Neuronal stem cell (in vitro differentiated cells): ENCODE measurements around the gene KPNB1.

Experiments used
- DNase-seq: peaks from one replicate; pipeline ENCODE4 v3.0.0-alpha.2; 2013; ENCODE audit warnings: low spot score
- H2AFZ ChIP-seq: one replicate; pipeline ENCODE4 v1.6.1; 2013; ENCODE audit warnings: mild to moderate bottlenecking, low read length, inconsistent platforms
- H2AK5ac ChIP-seq: 2 replicates; pipeline ENCODE4 v1.6.1; 2013; ENCODE audit warnings: low read depth, mild to moderate bottlenecking, inconsistent platforms, low read length, moderate library complexity, mixed read lengths
- H2BK120ac ChIP-seq: 2 replicates; pipeline ENCODE4 v1.6.1; 2013; ENCODE audit warnings: low read depth, mild to moderate bottlenecking, inconsistent platforms, low read length, moderate library complexity, mixed read lengths
- H2BK12ac ChIP-seq: one replicate; pipeline ENCODE4 v1.6.1; 2013; ENCODE audit warnings: low read length, inconsistent platforms
- H2BK15ac ChIP-seq: 2 replicates; pipeline ENCODE4 v1.6.1; 2013; ENCODE audit warnings: mild to moderate bottlenecking, low read length, inconsistent platforms, mixed read lengths
- H2BK5ac ChIP-seq: one replicate; pipeline ENCODE4 v1.6.1; 2013; ENCODE audit warnings: inconsistent platforms, mild to moderate bottlenecking, low read length, moderate library complexity
- H3K14ac ChIP-seq: one replicate; pipeline ENCODE4 v1.6.1; 2013; ENCODE audit warnings: low read length, inconsistent platforms
- H3K18ac ChIP-seq: 2 replicates; pipeline ENCODE4 v1.6.1; 2013; ENCODE audit warnings: low read length, inconsistent platforms
- H3K23ac ChIP-seq: 2 replicates; pipeline ENCODE4 v1.6.1; 2013; ENCODE audit warnings: low read depth, mild to moderate bottlenecking, mixed read lengths, low read length, inconsistent platforms; ENCODE audit not compliant: poor library complexity
- H3K27ac ChIP-seq: replicated peaks from 3 replicates; pipeline ENCODE4 v1.5.1; 2013; ENCODE audit warnings: low read length, inconsistent platforms
- H3K27me3 ChIP-seq, 3 experiments: 2 replicates each; pipeline ENCODE4 v1.6.1; 2013; ENCODE audit warnings: low read length in 3 of 3, mild to moderate bottlenecking in 2 of 3, inconsistent platforms in 1 of 3, low read depth in 1 of 3, mixed read lengths in 1 of 3, moderate library complexity in 1 of 3; ENCODE audit not compliant: control insufficient read depth in 3 of 3, insufficient read depth in 3 of 3
- H3K36me3 ChIP-seq, 2 donors: replicated peaks in 1 of 2; 2 replicates each; pipeline ENCODE4 v1.6.1; 2013; ENCODE audit warnings: low read length in 2 of 2; ENCODE audit not compliant: control insufficient read depth in 2 of 2, insufficient read depth in 2 of 2
- H3K4ac ChIP-seq: 2 replicates; pipeline ENCODE4 v1.6.1; 2013; ENCODE audit warnings: inconsistent platforms, mild to moderate bottlenecking, low read length, moderate library complexity
- H3K4me1 ChIP-seq, 2 donors: 1 replicate in 1 of 2; 2 replicates in 1 of 2; pipeline ENCODE4 v1.6.1; 2013; ENCODE audit warnings: low read length in 2 of 2, low read depth in 1 of 2; ENCODE audit not compliant: control insufficient read depth in 2 of 2, insufficient read depth in 1 of 2
- H3K4me2 ChIP-seq: one replicate; pipeline ENCODE4 v1.6.1; 2013; ENCODE audit warnings: mild to moderate bottlenecking, low read length, inconsistent platforms; ENCODE audit not compliant: insufficient read depth, poor library complexity, severe bottlenecking
- H3K4me3 ChIP-seq, 2 donors: 2 replicates each; pipeline ENCODE4 v1.5.1; 2013; ENCODE audit warnings: low read length in 2 of 2, mild to moderate bottlenecking in 2 of 2, inconsistent platforms in 1 of 2, moderate library complexity in 1 of 2
- H3K79me1 ChIP-seq: one replicate; pipeline ENCODE4 v1.6.1; 2013; ENCODE audit warnings: low read depth, mild to moderate bottlenecking, inconsistent platforms, low read length, moderate library complexity
- H3K9ac ChIP-seq: one replicate; pipeline ENCODE4 v1.6.1; 2013; ENCODE audit warnings: mild to moderate bottlenecking, low read depth, low read length, inconsistent platforms; ENCODE audit not compliant: poor library complexity
- H3K9me3 ChIP-seq, 2 donors: replicated peaks in 1 of 2; 2 replicates each; pipeline versions ENCODE3 to v1.6.1; 2013; ENCODE audit warnings: low read length in 2 of 2, mild to moderate bottlenecking in 2 of 2, inconsistent platforms in 1 of 2, low read depth in 1 of 2, mixed read lengths in 1 of 2, moderate library complexity in 1 of 2; ENCODE audit not compliant: control insufficient read depth in 2 of 2, insufficient read depth in 1 of 2
- H4K8ac ChIP-seq: one replicate; pipeline ENCODE4 v1.6.1; 2013; ENCODE audit warnings: low read depth, mild to moderate bottlenecking, inconsistent platforms, low read length, moderate library complexity
- H4K91ac ChIP-seq: one replicate; pipeline ENCODE4 v1.6.1; 2013; ENCODE audit warnings: low read length, low read depth, mild to moderate bottlenecking, inconsistent platforms; ENCODE audit not compliant: poor library complexity
- WGBS, 2 donors: extraction: QIAGEN DNeasy Blood & Tissue Kit; methylation state at CpG; one replicate each; pipeline ENCODE4 v1.1.7; 2013; ENCODE audit warnings: missing lambda C conversion rate in 2 of 2, mixed read lengths in 1 of 2; ENCODE audit not compliant: insufficient read length in 2 of 2, insufficient replicate concordance in 1 of 2; ENCODE audit errors: extremely low coverage in 2 of 2; 5-methylcytosine and 5-hydroxymethylcytosine counted together

KPNB1 gene

GRCh38 chr17:47720754-47721533 is 71.2 kb downstream of the KPNB1 start:
- no peaks in the 10 kb centered on the region for H3K79me1 ChIP-seq
- H2BK12ac ChIP-seq: no peak overlapping the region
- H3K14ac ChIP-seq: no peak overlapping the region
- H3K4ac ChIP-seq: no peak overlapping the region
- H3K23ac ChIP-seq: peak overlapping the region; percentile 6
- H3K4me3 ChIP-seq: no peak overlapping the region
- H3K27ac ChIP-seq: no peak overlapping the region
- no peaks in the 10 kb centered on the region for H3K36me3 ChIP-seq
- peaks cover 2 to 10% of the 10 kb centered on the region in 2 donors for H3K4me1 ChIP-seq
- H3K27me3 ChIP-seq: peaks cover 0 to 89% (median 29%) of the 10 kb centered on the region in 3 experiments
- H3K4me2 ChIP-seq: no peak overlapping the region
- no peak overlapping the region for H3K9ac ChIP-seq
- H2AFZ ChIP-seq: peak overlapping the region; percentile 44
- peaks cover 0 to 4% of the 10 kb centered on the region in 2 donors for H3K9me3 ChIP-seq
- no peak overlapping the region for H2BK15ac ChIP-seq
- H4K91ac ChIP-seq: no peak overlapping the region
- H2BK120ac ChIP-seq: no peak overlapping the region
- DNase-seq: no peak
- peak overlapping the region; percentile 79 for H3K18ac ChIP-seq
- H2AK5ac ChIP-seq: peak overlapping the region; percentile 71
- H4K8ac ChIP-seq: no peak overlapping the region
- WGBS, 2 donors: no CpG with 5 or more reads among the region's 36 CpGs
- no peak overlapping the region for H2BK5ac ChIP-seq

DNA sequence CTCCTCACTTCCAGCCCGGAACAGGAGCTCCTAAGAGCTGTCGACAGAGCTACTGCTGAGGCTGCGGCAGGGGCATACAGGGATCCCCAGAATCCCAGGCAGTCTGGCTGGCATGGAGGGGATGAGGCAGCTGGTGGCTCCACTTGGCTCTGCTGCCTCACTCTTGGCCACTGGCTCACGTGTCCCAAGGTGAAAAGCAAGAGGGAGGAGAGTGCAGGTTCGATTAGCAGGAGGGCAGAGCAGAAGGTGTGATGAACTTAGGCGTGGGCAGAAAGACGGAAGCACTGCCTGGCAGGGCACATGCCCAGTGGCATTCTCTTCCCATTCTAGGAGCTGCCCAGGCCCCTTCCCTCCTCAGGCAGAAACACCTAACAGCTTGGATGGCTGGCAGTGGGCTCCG is 72.0 kb downstream of the KPNB1 start:
- peaks cover 0 to 4% of the 10 kb centered on the region in 2 donors for H3K9me3 ChIP-seq
- no peak overlapping the region for H2BK120ac ChIP-seq
- peak overlapping the region; percentile 63 for H2BK15ac ChIP-seq
- peak overlapping the region; percentile 76 for H2BK12ac ChIP-seq
- no peaks in the 10 kb centered on the region for H3K36me3 ChIP-seq
- WGBS, 2 donors: no CpG with 5 or more reads among the region's 8 CpGs
- no peak for DNase-seq
- no peak overlapping the region for H3K4me3 ChIP-seq
- peaks cover 2 to 10% of the 10 kb centered on the region in 2 donors for H3K4me1 ChIP-seq
- H4K91ac ChIP-seq: peak overlapping the region; percentile 75
- no peak overlapping the region for H4K8ac ChIP-seq
- no peak overlapping the region for H2BK5ac ChIP-seq
- H3K27me3 ChIP-seq: peaks cover 0 to 91% (median 29%) of the 10 kb centered on the region in 3 experiments
- H2AFZ ChIP-seq: no peak overlapping the region
- peak overlapping the region; percentile 79 for H3K9ac ChIP-seq
- H3K4ac ChIP-seq: no peak overlapping the region
- no peak overlapping the region for H3K14ac ChIP-seq
- H3K4me2 ChIP-seq: no peak overlapping the region
- H3K18ac ChIP-seq: peak overlapping the region; percentile 74
- H2AK5ac ChIP-seq: peak overlapping the region; percentile 95
- H3K23ac ChIP-seq: peak overlapping the region; percentile 92
- H3K27ac ChIP-seq: no peak overlapping the region
- H3K79me1 ChIP-seq: no peaks in the 10 kb centered on the region

- no peak overlapping the region for H2BK12ac ChIP-seq
- H3K27ac ChIP-seq: no peak overlapping the region
- H3K9ac ChIP-seq: no peak overlapping the region
- H3K23ac ChIP-seq: no peak overlapping the region
- no peak overlapping the region for H3K18ac ChIP-seq
- no peak overlapping the region for H4K91ac ChIP-seq
- H2BK5ac ChIP-seq: no peak overlapping the region
- no peak overlapping the region for H2BK15ac ChIP-seq
- H3K79me1 ChIP-seq: no peaks in the 10 kb centered on the region
- peaks cover 2 to 8% of the 10 kb centered on the region in 2 donors for H3K4me1 ChIP-seq
- H3K27me3 ChIP-seq: peaks cover 0 to 90% (median 25%) of the 10 kb centered on the region in 3 experiments
- no peak overlapping the region for H2AK5ac ChIP-seq
- no peak for DNase-seq
- H2BK120ac ChIP-seq: no peak overlapping the region
- H3K14ac ChIP-seq: no peak overlapping the region
- no peak overlapping the region for H4K8ac ChIP-seq
- no CpG with 5 or more reads among the region's 2 CpGs for WGBS, 2 donors
- no peaks in the 10 kb centered on the region for H3K36me3 ChIP-seq
- no peak overlapping the region for H2AFZ ChIP-seq
- H3K9me3 ChIP-seq: peaks cover 0 to 4% of the 10 kb centered on the region in 2 donors
- no peak overlapping the region for H3K4ac ChIP-seq
- H3K4me2 ChIP-seq: no peak overlapping the region
- no peak overlapping the region for H3K4me3 ChIP-seq
These were observed 75.0 kb downstream of the KPNB1 start for GRCh38 chr17:47724705-47725104.

- H3K9ac ChIP-seq: no peak overlapping the region
- no peaks in the 10 kb centered on the region for H3K79me1 ChIP-seq
- H3K27me3 ChIP-seq: peaks cover 0 to 90% (median 17%) of the 10 kb centered on the region in 3 experiments
These were observed 75.9 kb downstream of the KPNB1 start for GRCh38 chr17:47725446-47726111.

More at GRCh38 chr17:47725446-47726111, 75.9 kb downstream of the KPNB1 start:
- DNase-seq: no peak
- Histone ChIP-seq H3K14ac (no peak overlapping the region), H3K36me3 (no peaks in the 10 kb centered on the region), H3K9me3 (peaks cover 0 to 4% of the 10 kb centered on the region in 2 donors), H2BK120ac (no peak overlapping the region), H4K8ac (no peak overlapping the region), H4K91ac (no peak overlapping the region), H3K4me3 (no peak overlapping the region), H3K18ac (peak overlapping the region; percentile 17), H2AFZ (no peak overlapping the region), H3K27ac (no peak overlapping the region), H3K23ac (peak overlapping the region; percentile 16), H2BK12ac (no peak overlapping the region), H2AK5ac (no peak overlapping the region), H3K4ac (no peak overlapping the region), H2BK5ac (peak overlapping the region; percentile 5), H2BK15ac (no peak overlapping the region), H3K4me2 (no peak overlapping the region), H3K4me1 (peaks cover 2 to 8% of the 10 kb centered on the region in 2 donors)
- WGBS, 2 donors: no CpG with 5 or more reads among the region's 13 CpGs
